ENCODE measurements around the gene DNAI7. TPM values are rescaled to one million over a fixed set of nuclear protein-coding genes. Genes with fewer than 3 reads are reported as not detected.
A peak's percentile ranks its signal among the peaks of the same experiment; 100 is the strongest.

Gene DNAI7
- total RNA-seq, 1 experiment from 2014 or later, result 0.33 TPM

- intact Hi-C loops (cut with micrococcal nuclease; ENCODE audit: unreplicated experiment), result loop anchor here (1.0 to 10.0 kb wide), 2 partner anchors 93 to 146 kb away; no protein-coding TSS in a partner anchor
- TF ChIP-seq, protein P1, sequence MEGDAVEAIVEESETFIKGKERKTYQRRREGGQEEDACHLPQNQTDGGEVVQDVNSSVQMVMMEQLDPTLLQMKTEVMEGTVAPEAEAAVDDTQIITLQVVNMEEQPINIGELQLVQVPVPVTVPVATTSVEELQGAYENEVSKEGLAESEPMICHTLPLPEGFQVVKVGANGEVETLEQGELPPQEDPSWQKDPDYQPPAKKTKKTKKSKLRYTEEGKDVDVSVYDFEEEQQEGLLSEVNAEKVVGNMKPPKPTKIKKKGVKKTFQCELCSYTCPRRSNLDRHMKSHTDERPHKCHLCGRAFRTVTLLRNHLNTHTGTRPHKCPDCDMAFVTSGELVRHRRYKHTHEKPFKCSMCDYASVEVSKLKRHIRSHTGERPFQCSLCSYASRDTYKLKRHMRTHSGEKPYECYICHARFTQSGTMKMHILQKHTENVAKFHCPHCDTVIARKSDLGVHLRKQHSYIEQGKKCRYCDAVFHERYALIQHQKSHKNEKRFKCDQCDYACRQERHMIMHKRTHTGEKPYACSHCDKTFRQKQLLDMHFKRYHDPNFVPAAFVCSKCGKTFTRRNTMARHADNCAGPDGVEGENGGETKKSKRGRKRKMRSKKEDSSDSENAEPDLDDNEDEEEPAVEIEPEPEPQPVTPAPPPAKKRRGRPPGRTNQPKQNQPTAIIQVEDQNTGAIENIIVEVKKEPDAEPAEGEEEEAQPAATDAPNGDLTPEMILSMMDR (IDR thresholded peaks at IDR 0.05; ENCODE audit: unreplicated experiment), result peak; percentile 12
- H3K27ac Mint-ChIP-seq (ENCODE audit: unreplicated experiment), result no peak overlapping the region
- CTCF ChIA-PET, result interaction anchor here (0.9 to 1.2 kb wide), 2 partner anchors 9 to 143 kb away, joined by 3 to 4 read pairs; partner anchors contain the start of gene KRAS
- no peaks in the 10 kb centered on the region for H3K27me3 Mint-ChIP-seq (ENCODE audit: unreplicated experiment)
- peaks cover 19% of the 10 kb centered on the region for H3K36me3 Mint-ChIP-seq (ENCODE audit: insufficient read depth, unreplicated experiment)
- no peak for DNase-seq
- H3K4me1 Mint-ChIP-seq (ENCODE audit: low read depth, unreplicated experiment), result peaks cover 8% of the 10 kb centered on the region
- BruUV-seq (replicated peaks), result no TSS peak
- H3K9me3 Mint-ChIP-seq (ENCODE audit: low read depth, unreplicated experiment), result no peaks in the 10 kb centered on the region
- H3K4me3 Mint-ChIP-seq (ENCODE audit: low read depth, unreplicated experiment), result no peak overlapping the region
Measured at GRCh38 chr12:25241167-25242020, 46.4 kb upstream of the DNAI7 start.

- no peak for DNase-seq
- no peak overlapping the region for H3K27ac Mint-ChIP-seq (ENCODE audit: unreplicated experiment)
- H3K4me1 Mint-ChIP-seq (ENCODE audit: low read depth, unreplicated experiment), result no peaks in the 10 kb centered on the region
- intact Hi-C loops (cut with micrococcal nuclease; ENCODE audit: unreplicated experiment), result no loop called here
- TF ChIP-seq, protein P1 (IDR thresholded peaks at IDR 0.05; ENCODE audit: unreplicated experiment), result no peak
- CTCF ChIA-PET, result no interaction called here
- BruUV-seq (replicated peaks), result no TSS peak
- H3K9me3 Mint-ChIP-seq (ENCODE audit: low read depth, unreplicated experiment), result no peaks in the 10 kb centered on the region
- no peaks in the 10 kb centered on the region for H3K27me3 Mint-ChIP-seq (ENCODE audit: unreplicated experiment)
- H3K36me3 Mint-ChIP-seq (ENCODE audit: insufficient read depth, unreplicated experiment), result peaks cover 8% of the 10 kb centered on the region
- no peak overlapping the region for H3K4me3 Mint-ChIP-seq (ENCODE audit: low read depth, unreplicated experiment)
Measured at GRCh38 chr12:25236626-25237025, 41.7 kb upstream of the DNAI7 start.

GRCh38 chr12:25236190-25236589, 41.2 kb upstream of the DNAI7 start:
- intact Hi-C loops (cut with micrococcal nuclease; ENCODE audit: unreplicated experiment), result no loop called here
- BruUV-seq (replicated peaks), result no TSS peak
- Mint-ChIP-seq H3K27me3 (ENCODE audit: unreplicated experiment) (no peaks in the 10 kb centered on the region), H3K4me3 (ENCODE audit: low read depth, unreplicated experiment) (no peak overlapping the region), H3K36me3 (ENCODE audit: insufficient read depth, unreplicated experiment) (peaks cover 8% of the 10 kb centered on the region), H3K27ac (ENCODE audit: unreplicated experiment) (no peak overlapping the region), H3K9me3 (ENCODE audit: low read depth, unreplicated experiment) (no peaks in the 10 kb centered on the region), H3K4me1 (ENCODE audit: low read depth, unreplicated experiment) (no peaks in the 10 kb centered on the region)
- CTCF ChIA-PET, result no interaction called here
- no peak for DNase-seq
- TF ChIP-seq, protein P1 (IDR thresholded peaks at IDR 0.05; ENCODE audit: unreplicated experiment), result no peak

DNA sequence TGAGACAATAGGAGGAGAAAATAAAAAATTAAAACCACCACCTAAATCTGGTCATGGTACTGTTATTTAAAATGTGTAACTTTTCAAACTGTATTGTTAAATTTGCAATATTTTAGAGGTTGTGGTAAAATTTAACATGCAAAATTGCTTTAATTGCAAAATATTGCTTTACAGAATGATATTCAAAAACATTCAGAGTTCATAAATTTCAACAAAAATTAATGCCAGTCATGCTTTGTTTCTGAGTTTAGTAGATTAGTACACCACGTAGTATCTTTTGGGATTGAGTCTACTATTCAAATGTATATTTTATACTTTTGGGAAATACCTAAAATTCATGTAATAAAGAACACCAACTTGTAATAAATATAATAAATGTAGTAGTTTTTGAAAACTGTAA, 18.4 kb upstream of the DNAI7 start:
- no peak for DNase-seq
- Mint-ChIP-seq H3K4me1 (ENCODE audit: low read depth, unreplicated experiment) (no peaks in the 10 kb centered on the region), H3K27me3 (ENCODE audit: unreplicated experiment) (no peaks in the 10 kb centered on the region), H3K9me3 (ENCODE audit: low read depth, unreplicated experiment) (no peaks in the 10 kb centered on the region), H3K4me3 (ENCODE audit: low read depth, unreplicated experiment) (no peak overlapping the region), H3K36me3 (ENCODE audit: insufficient read depth, unreplicated experiment) (no peaks in the 10 kb centered on the region), H3K27ac (ENCODE audit: unreplicated experiment) (no peak overlapping the region)
- no TSS peak for BruUV-seq (replicated peaks)
- CTCF ChIA-PET, result no interaction called here
- TF ChIP-seq, protein P1 (IDR thresholded peaks at IDR 0.05; ENCODE audit: unreplicated experiment), result no peak
- intact Hi-C loops (cut with micrococcal nuclease; ENCODE audit: unreplicated experiment), result no loop called here

Measured in Calu3 (cell line).